ENCODE measurements around the gene MSI2.

DNA sequence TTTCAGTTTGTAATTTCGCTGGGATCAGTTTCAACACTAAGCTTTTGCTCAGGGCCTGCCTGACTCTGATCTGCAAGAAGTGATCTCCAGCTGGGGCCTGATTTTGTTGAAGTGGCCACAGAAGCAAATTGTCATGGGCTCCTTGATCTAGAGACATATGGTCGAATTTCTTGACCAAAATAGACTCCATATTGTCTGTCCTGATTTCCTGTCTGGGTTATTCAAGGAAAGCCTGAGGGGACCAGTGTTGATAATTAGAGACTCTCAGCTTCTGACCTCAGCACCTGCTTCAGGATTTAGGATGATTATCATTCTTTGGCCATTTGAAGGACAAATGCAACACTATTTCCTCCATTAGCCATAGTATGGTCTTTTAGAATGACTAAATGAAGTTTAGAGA, 48.9 kb upstream of the MSI2 start:
- TF ChIP-seq, protein P1, sequence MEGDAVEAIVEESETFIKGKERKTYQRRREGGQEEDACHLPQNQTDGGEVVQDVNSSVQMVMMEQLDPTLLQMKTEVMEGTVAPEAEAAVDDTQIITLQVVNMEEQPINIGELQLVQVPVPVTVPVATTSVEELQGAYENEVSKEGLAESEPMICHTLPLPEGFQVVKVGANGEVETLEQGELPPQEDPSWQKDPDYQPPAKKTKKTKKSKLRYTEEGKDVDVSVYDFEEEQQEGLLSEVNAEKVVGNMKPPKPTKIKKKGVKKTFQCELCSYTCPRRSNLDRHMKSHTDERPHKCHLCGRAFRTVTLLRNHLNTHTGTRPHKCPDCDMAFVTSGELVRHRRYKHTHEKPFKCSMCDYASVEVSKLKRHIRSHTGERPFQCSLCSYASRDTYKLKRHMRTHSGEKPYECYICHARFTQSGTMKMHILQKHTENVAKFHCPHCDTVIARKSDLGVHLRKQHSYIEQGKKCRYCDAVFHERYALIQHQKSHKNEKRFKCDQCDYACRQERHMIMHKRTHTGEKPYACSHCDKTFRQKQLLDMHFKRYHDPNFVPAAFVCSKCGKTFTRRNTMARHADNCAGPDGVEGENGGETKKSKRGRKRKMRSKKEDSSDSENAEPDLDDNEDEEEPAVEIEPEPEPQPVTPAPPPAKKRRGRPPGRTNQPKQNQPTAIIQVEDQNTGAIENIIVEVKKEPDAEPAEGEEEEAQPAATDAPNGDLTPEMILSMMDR (IDR thresholded peaks at IDR 0.05) = no peak
- TF ChIP-seq EZH2 (IDR thresholded peaks at IDR 0.05; ENCODE audit: borderline replicate concordance, insufficient read depth, low read depth, low read length, poor library complexity, severe bottlenecking) = no peak

All from B cell (primary cell).